H1 (cell line): ENCODE data around the gene COCH. TPM values are rescaled to one million over a fixed set of nuclear protein-coding genes. Genes with fewer than 3 reads are reported as not detected.

Experiments used
- CTCF ChIA-PET: fragments of 300-600 bp; sonication (Branson Sonifier 250); formaldehyde crosslinking; loops from one replicate; lab custom pipeline; 2021; ENCODE audit not compliant: partially characterized antibody; lab: Charles Lee
- POLR2A ChIA-PET: fragments of 300-600 bp; sonication (Branson Sonifier 250); formaldehyde crosslinking; loops from one replicate; lab custom pipeline; 2021; ENCODE audit warnings: inconsistent platforms; ENCODE audit not compliant: partially characterized antibody; lab: Charles Lee
- DNase-seq, 2 experiments: peaks; one replicate each; pipeline versions ENCODE4 v3.0.0 to v3.0.0-alpha.2; 2010 to 2022; ENCODE audit warnings: low spot score in 2 of 2, low read depth in 1 of 2, mixed read lengths in 1 of 2
- FAIRE-seq: peaks from 2 replicates; lab custom pipeline; 2011; peaks lifted over from hg19 to GRCh38; lab: Jason Lieb, UNC
- H2AFZ ChIP-seq: 2 replicates; pipeline ENCODE4 v1.8.1; 2012; ENCODE audit warnings: low read length, inconsistent platforms
- H2AK5ac ChIP-seq: 2 replicates; pipeline ENCODE4 v1.6.1; 2013; ENCODE audit warnings: low read depth, low read length
- H2BK120ac ChIP-seq: replicated peaks from 2 replicates; pipeline ENCODE3; 2013; ENCODE audit warnings: low read depth, low read length, inconsistent platforms
- H2BK12ac ChIP-seq: 2 replicates; pipeline ENCODE4 v1.6.1; 2013; ENCODE audit warnings: low read depth, low read length
- H2BK15ac ChIP-seq: 2 replicates; pipeline ENCODE4 v1.6.1; 2013; ENCODE audit warnings: low read length
- H2BK20ac ChIP-seq: 2 replicates; pipeline ENCODE4 v1.6.1; 2013; ENCODE audit warnings: low read length
- H2BK5ac ChIP-seq: 2 replicates; pipeline ENCODE4 v1.6.1; 2013; ENCODE audit warnings: low read depth, low read length
- H3K14ac ChIP-seq: 2 replicates; pipeline ENCODE4 v1.6.1; 2013; ENCODE audit warnings: inconsistent platforms; ENCODE audit not compliant: insufficient read length
- H3K18ac ChIP-seq: 2 replicates; pipeline ENCODE4 v1.6.1; 2013; ENCODE audit warnings: low read length; ENCODE audit errors: extremely low read depth
- H3K23ac ChIP-seq: 2 replicates; pipeline ENCODE4 v1.6.1; 2013; ENCODE audit warnings: inconsistent platforms; ENCODE audit not compliant: insufficient read length
- H3K23me2 ChIP-seq: 2 replicates; pipeline ENCODE4 v1.6.1; 2013; ENCODE audit warnings: low read depth, low read length
- H3K27ac ChIP-seq: 2 replicates; pipeline ENCODE4 v1.6.1; 2011; ENCODE audit warnings: low read depth, low read length, inconsistent platforms
- H3K27me3 ChIP-seq, 4 experiments: replicated peaks in 1 of 4; 1 replicate in 1 of 4; 2 replicates in 3 of 4; pipeline versions ENCODE4 v1.6.1 to v1.8.1; 2011 to 2013; ENCODE audit warnings: low read length in 3 of 4, mild to moderate bottlenecking in 3 of 4, inconsistent platforms in 2 of 4, mixed read lengths in 2 of 4, moderate library complexity in 1 of 4; ENCODE audit not compliant: control insufficient read depth in 3 of 4, insufficient read depth in 3 of 4; ENCODE audit errors: extremely low read depth in 1 of 4
- H3K36me3 ChIP-seq, 4 experiments: 2 replicates each; pipeline versions ENCODE4 v1.6.1 to v1.8.1; 2011 to 2013; ENCODE audit warnings: mild to moderate bottlenecking in 4 of 4, low read length in 3 of 4, moderate library complexity in 2 of 4, control low read depth in 1 of 4, inconsistent platforms in 1 of 4; ENCODE audit not compliant: insufficient read depth in 4 of 4, control insufficient read depth in 2 of 4
- H3K4ac ChIP-seq: replicated peaks from 2 replicates; pipeline ENCODE3; 2013; ENCODE audit warnings: low read length, low read depth, mixed read lengths, inconsistent platforms; ENCODE audit not compliant: insufficient read length
- H3K4me1 ChIP-seq, 4 experiments: replicated peaks in 1 of 4; 1 replicate in 1 of 4; 2 replicates in 3 of 4; pipeline versions ENCODE4 v1.6.1 to v1.8.1; 2011 to 2013; ENCODE audit warnings: low read length in 3 of 4, inconsistent platforms in 2 of 4, mixed read lengths in 1 of 4; ENCODE audit not compliant: insufficient read depth in 4 of 4, control insufficient read depth in 3 of 4
- H3K4me2 ChIP-seq, 2 experiments: 2 replicates each; pipeline versions ENCODE4 v1.6.1 to v1.8.1; 2011 to 2013; ENCODE audit warnings: low read depth in 2 of 2, low read length in 2 of 2, control low read depth in 1 of 2, inconsistent platforms in 1 of 2, mild to moderate bottlenecking in 1 of 2; ENCODE audit not compliant: insufficient read depth in 1 of 2
- H3K4me3 ChIP-seq, 4 experiments: fragments of 200-600, 300-600 bp in 1 of 4; sonication (generic), shearing (Covaris generic), sonication (Bioruptor Twin) in 1 of 4; 2 replicates each; pipeline versions ENCODE4 v1.5.1 to v1.8.1; 2011 to 2016; ENCODE audit warnings: low read length in 4 of 4, low read depth in 3 of 4, control low read depth in 2 of 4, inconsistent platforms in 2 of 4, mild to moderate bottlenecking in 2 of 4, mixed read lengths in 1 of 4, moderate library complexity in 1 of 4; ENCODE audit not compliant: insufficient read depth in 2 of 4; ENCODE audit errors: extremely low read depth in 1 of 4
- H3K56ac ChIP-seq: replicated peaks from 2 replicates; pipeline ENCODE3; 2013; ENCODE audit warnings: low read depth, mild to moderate bottlenecking, mixed read lengths, low read length, inconsistent platforms; ENCODE audit not compliant: insufficient read length
- H3K79me1 ChIP-seq: 2 replicates; pipeline ENCODE4 v1.6.1; 2013; ENCODE audit warnings: low read depth, low read length, control low read depth
- H3K79me2 ChIP-seq, 2 experiments: 2 replicates each; pipeline versions ENCODE4 v1.6.1 to v1.8.1; 2012 to 2013; ENCODE audit warnings: low read length in 2 of 2, mild to moderate bottlenecking in 2 of 2, inconsistent platforms in 1 of 2; ENCODE audit not compliant: insufficient read depth in 2 of 2, control insufficient read depth in 1 of 2
- H3K9ac ChIP-seq, 4 experiments: replicated peaks in 1 of 4; 1 replicate in 1 of 4; 2 replicates in 3 of 4; pipeline versions ENCODE4 v1.6.1 to v1.8.1; 2011 to 2013; ENCODE audit warnings: low read depth in 3 of 4, low read length in 3 of 4, control low read depth in 2 of 4, mild to moderate bottlenecking in 2 of 4, moderate library complexity in 2 of 4, inconsistent platforms in 1 of 4; ENCODE audit errors: extremely low read depth in 1 of 4
- H3K9me3 ChIP-seq, 2 experiments: 2 replicates each; pipeline versions ENCODE4 v1.6.1 to v1.8.1; 2012 to 2013; ENCODE audit warnings: mild to moderate bottlenecking in 2 of 2, moderate library complexity in 2 of 2, control low read depth in 1 of 2, inconsistent platforms in 1 of 2, low read depth in 1 of 2, low read length in 1 of 2, mixed read lengths in 1 of 2; ENCODE audit not compliant: insufficient read depth in 2 of 2
- H4K20me1 ChIP-seq, 2 experiments: replicated peaks in 1 of 2; 2 replicates each; pipeline versions ENCODE3 to v1.8.1; 2011 to 2013; ENCODE audit warnings: inconsistent platforms in 2 of 2, low read length in 2 of 2, mild to moderate bottlenecking in 1 of 2; ENCODE audit not compliant: insufficient read depth in 2 of 2, control insufficient read depth in 1 of 2
- H4K5ac ChIP-seq: 2 replicates; pipeline ENCODE4 v1.6.1; 2013; ENCODE audit warnings: low read length, low read depth, mixed read lengths, inconsistent platforms; ENCODE audit not compliant: insufficient read length
- H4K8ac ChIP-seq: 2 replicates; pipeline ENCODE4 v1.8.0; 2013; ENCODE audit warnings: mild to moderate bottlenecking, moderate library complexity, low read length, inconsistent platforms; ENCODE audit not compliant: insufficient read depth; ENCODE audit errors: extremely low read depth
- H4K91ac ChIP-seq: replicated peaks from 2 replicates; pipeline ENCODE3; 2013; ENCODE audit warnings: low read length, mixed read lengths, inconsistent platforms; ENCODE audit not compliant: insufficient read length
- CBX5 ChIP-seq: fragments of 300-800, 300-1000 bp; sonication (generic); IDR thresholded peaks from 2 replicates; pipeline ENCODE4 v1.7.1; 2016; ENCODE audit warnings: antibody characterized with exemption, low read length, low read depth
- EGR1 ChIP-seq: IDR thresholded peaks from 2 replicates; pipeline ENCODE4 v1.6.1; 2011; ENCODE audit warnings: low read depth, low read length, borderline replicate concordance
- EZH2 ChIP-seq: fragments of 200-600 bp; sonication (generic); IDR thresholded peaks from 2 replicates; pipeline ENCODE4 v1.7.1; 2012; ENCODE audit warnings: low read depth, mild to moderate bottlenecking, moderate library complexity, low read length, inconsistent platforms; ENCODE audit not compliant: severe bottlenecking
- GTF2F1 ChIP-seq: IDR thresholded peaks from 2 replicates; pipeline ENCODE4 v1.6.1; 2012; ENCODE audit warnings: low read depth, low read length, improper control_type of control experiment, borderline replicate concordance
- JUN ChIP-seq: IDR thresholded peaks from 2 replicates; pipeline ENCODE4 v1.6.1; 2011; ENCODE audit warnings: low read depth, mild to moderate bottlenecking, improper control_type of control experiment, low read length
- JUND ChIP-seq: IDR thresholded peaks from 2 replicates; pipeline ENCODE4 v1.6.1; 2011; ENCODE audit warnings: mild to moderate bottlenecking, improper control_type of control experiment, low read length
- KDM1A ChIP-seq: fragments of 200-600, 300-600 bp; sonication (generic); IDR thresholded peaks from 2 replicates; pipeline ENCODE4 v1.7.1; 2016; ENCODE audit warnings: mild to moderate bottlenecking, low read length, borderline replicate concordance
- TAF1 ChIP-seq: IDR thresholded peaks from 2 replicates; pipeline ENCODE4 v1.6.1; 2011; ENCODE audit warnings: mild to moderate bottlenecking, low read depth, low read length
- polyA plus RNA-seq, 7 experiments: library from polyadenylated mRNA; depleted of rRNA in 3 of 7; stranded (reverse) in 5 of 7; unstranded in 2 of 7; fragments of >200 nt in 5 of 7; fragments of 200-250 nt in 2 of 7; gene quantifications; 1 replicate in 5 of 7; 2 replicates in 1 of 7; 4 replicates in 1 of 7; pipeline versions ENCODE4 v1.2.1 to v1.2.3, GENCODE V29; 2011 to 2013; ENCODE audit warnings: missing spikeins in 2 of 7, mixed read lengths in 2 of 7
- total RNA-seq: library from RNA; stranded (reverse); fragmentation: NEBNext Ultra II Directional; extraction: Animal tissue kit (Norgen Biotek cat#: 25700); gene quantifications from 2 replicates; pipeline ENCODE4 v1.2.1, GENCODE V29; 2021
- TF ChIP-seq, protein P1 (sequence below): IDR thresholded peaks from 2 replicates; pipeline ENCODE4 v1.6.1; 2012; ENCODE audit warnings: inconsistent platforms
- TF ChIP-seq, protein P2 (sequence below): IDR thresholded peaks from 2 replicates; pipeline ENCODE4 v1.6.1; 2011; ENCODE audit warnings: low read length, improper control_type of control experiment
- TF ChIP-seq, protein P3 (sequence below), 3 experiments: IDR thresholded peaks; 1 replicate in 2 of 3; 2 replicates in 1 of 3; pipeline versions ENCODE4 v1.5.1 to v1.6.1; 2011; ENCODE audit warnings: low read length in 3 of 3, mild to moderate bottlenecking in 3 of 3, inconsistent platforms in 2 of 3, low read depth in 1 of 3, moderate library complexity in 1 of 3; ENCODE audit not compliant: insufficient read depth in 1 of 3; ENCODE audit errors: control extremely low read depth in 1 of 3

COCH gene
- total and polyA plus RNA-seq, 2 of the 8 experiments (the other 6 are each of a cell fraction or from before 2014, with no cell fraction given): 12.9 to 30.8 TPM

- peaks cover 0 to 3% (median 0%) of the 10 kb centered on the region in 4 experiments; a peak in 1 of 7 replicates for H3K4me1 ChIP-seq
- no peak overlapping the region for H3K27ac ChIP-seq
- H3K9ac ChIP-seq: no peak overlapping the region
- H3K79me1 ChIP-seq: no peaks in the 10 kb centered on the region; the same call in 1 of the 2 replicates
- no peak overlapping the region for H2BK120ac ChIP-seq
- H3K9me3 ChIP-seq: no peaks in the 10 kb centered on the region
- H3K18ac ChIP-seq: no peak overlapping the region
- no peak overlapping the region for H3K4me2 ChIP-seq
- FAIRE-seq (no peak), DNase-seq (no peak)
- H3K79me2 ChIP-seq: no peaks in the 10 kb centered on the region
- H3K4ac ChIP-seq: no peak overlapping the region
- no peak overlapping the region for H3K56ac ChIP-seq
- H3K14ac ChIP-seq: no peak overlapping the region
- POLR2A ChIA-PET: no interaction called here
- TF ChIP-seq TAF1 (no peak), CBX5 (no peak), EZH2 (no peak), JUN (no peak), EGR1 (no peak), JUND (no peak), GTF2F1 (no peak), KDM1A (no peak)
- TF ChIP-seq, protein P1, sequence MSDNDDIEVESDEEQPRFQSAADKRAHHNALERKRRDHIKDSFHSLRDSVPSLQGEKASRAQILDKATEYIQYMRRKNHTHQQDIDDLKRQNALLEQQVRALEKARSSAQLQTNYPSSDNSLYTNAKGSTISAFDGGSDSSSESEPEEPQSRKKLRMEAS: no peak
- TF ChIP-seq, protein P2, sequence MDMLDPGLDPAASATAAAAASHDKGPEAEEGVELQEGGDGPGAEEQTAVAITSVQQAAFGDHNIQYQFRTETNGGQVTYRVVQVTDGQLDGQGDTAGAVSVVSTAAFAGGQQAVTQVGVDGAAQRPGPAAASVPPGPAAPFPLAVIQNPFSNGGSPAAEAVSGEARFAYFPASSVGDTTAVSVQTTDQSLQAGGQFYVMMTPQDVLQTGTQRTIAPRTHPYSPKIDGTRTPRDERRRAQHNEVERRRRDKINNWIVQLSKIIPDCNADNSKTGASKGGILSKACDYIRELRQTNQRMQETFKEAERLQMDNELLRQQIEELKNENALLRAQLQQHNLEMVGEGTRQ: no peak
- TF ChIP-seq, protein P3, sequence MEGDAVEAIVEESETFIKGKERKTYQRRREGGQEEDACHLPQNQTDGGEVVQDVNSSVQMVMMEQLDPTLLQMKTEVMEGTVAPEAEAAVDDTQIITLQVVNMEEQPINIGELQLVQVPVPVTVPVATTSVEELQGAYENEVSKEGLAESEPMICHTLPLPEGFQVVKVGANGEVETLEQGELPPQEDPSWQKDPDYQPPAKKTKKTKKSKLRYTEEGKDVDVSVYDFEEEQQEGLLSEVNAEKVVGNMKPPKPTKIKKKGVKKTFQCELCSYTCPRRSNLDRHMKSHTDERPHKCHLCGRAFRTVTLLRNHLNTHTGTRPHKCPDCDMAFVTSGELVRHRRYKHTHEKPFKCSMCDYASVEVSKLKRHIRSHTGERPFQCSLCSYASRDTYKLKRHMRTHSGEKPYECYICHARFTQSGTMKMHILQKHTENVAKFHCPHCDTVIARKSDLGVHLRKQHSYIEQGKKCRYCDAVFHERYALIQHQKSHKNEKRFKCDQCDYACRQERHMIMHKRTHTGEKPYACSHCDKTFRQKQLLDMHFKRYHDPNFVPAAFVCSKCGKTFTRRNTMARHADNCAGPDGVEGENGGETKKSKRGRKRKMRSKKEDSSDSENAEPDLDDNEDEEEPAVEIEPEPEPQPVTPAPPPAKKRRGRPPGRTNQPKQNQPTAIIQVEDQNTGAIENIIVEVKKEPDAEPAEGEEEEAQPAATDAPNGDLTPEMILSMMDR (IDR thresholded peaks at IDR 0.05; ENCODE audit: control extremely low read depth in 1 of 3, insufficient read depth in 1 of 3, low read depth in 1 of 3, low read length in 3 of 3): no peak
- TF ChIP-seq, all 59 proteins: peak for 0
- H3K27me3 ChIP-seq: no peaks in the 10 kb centered on the region
- no peak overlapping the region for H2BK12ac ChIP-seq
- H4K20me1 ChIP-seq: no peaks in the 10 kb centered on the region
- CTCF ChIA-PET: interaction anchor here (0.6 kb wide), 1 partner anchor 1292 kb away, joined by 3 read pairs; no protein-coding TSS in a partner anchor
- no peaks in the 10 kb centered on the region for H3K23me2 ChIP-seq
- no peak overlapping the region for H4K91ac ChIP-seq
- no peak overlapping the region for H2AFZ ChIP-seq
- H3K4me3 ChIP-seq: no peak overlapping the region
- no peak overlapping the region for H4K8ac ChIP-seq
- H2BK20ac ChIP-seq: no peak overlapping the region
- no peak overlapping the region for H2BK5ac ChIP-seq
- H2BK15ac ChIP-seq: no peak overlapping the region
- no peak overlapping the region for H4K5ac ChIP-seq
- H2AK5ac ChIP-seq: no peak overlapping the region
- H3K36me3 ChIP-seq: peaks cover 0 to 7% (median 0%) of the 10 kb centered on the region in 4 experiments; a peak in 1 of 8 replicates
- no peak overlapping the region for H3K23ac ChIP-seq
These were observed 54.1 kb downstream of the COCH start for GRCh38 chr14:30928462-30928861.
